Measurements from ENCODE around the gene ZNF500. TPM values are rescaled to one million over a fixed set of nuclear protein-coding genes. Genes with fewer than 3 reads are reported as not detected.

ZNF500 gene
- total RNA-seq, 1 experiment from 2014 or later: 18.3 TPM

DNA sequence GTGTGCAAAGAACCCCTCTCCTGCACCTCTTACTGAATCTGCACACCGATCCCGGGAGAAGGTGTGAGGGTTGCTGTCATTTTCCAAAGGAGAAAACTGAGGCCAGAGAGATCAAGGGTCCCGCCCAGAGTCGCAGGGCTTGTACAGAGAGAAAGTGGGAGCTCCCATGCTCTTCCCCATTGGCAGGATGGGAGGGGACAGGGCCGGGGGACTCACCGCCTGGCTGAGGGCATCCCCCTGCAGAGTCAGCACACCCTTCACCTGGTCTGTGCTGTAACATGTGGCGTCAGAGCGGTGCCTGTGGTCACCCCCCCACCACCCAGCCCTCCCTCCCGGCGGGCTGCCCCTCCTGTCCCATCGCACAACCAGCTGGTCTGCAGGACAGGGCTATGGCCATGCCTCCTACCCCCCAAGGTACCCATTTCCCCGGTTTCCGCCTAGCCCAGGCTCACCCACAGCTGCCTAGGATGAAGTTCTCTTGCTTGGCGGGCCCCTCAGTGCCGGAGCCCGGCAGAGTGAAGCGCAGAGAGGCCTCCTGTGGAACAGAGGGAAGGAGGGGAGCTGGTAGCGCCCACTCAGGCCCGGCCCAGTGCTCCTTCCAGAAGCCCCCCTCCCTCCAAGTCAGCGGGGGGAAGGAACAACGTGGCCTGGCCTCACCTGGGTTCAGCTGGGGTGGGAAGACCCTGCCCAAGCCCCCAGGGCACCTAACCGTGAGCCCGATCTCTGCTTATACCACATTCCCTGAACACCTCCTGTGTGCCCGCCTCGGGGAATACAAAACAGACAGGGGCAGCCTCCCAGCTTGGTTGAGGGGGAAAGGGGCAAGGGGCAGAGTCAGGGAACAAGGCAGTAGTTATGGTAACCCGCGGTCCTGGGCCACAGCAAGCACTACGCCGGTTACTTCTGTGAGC lies 34.3 kb upstream of the ZNF500 start:
- Mint-ChIP-seq H3K9me3 (no peaks in the 10 kb centered on the region), H3K36me3 (ENCODE audit: insufficient read depth in 1 of 3, low read depth in 3 of 3) (peaks cover 11 to 39% (median 34%) of the 10 kb centered on the region in 3 experiments), H3K27me3 (ENCODE audit: low read depth) (no peaks in the 10 kb centered on the region; the same call in 1 of the 2 replicates), H3K4me3 (peak overlapping the region; percentile 76 to 85), H3K4me1 (peaks cover 17 to 31% of the 10 kb centered on the region in 2 experiments), H3K27ac (peak overlapping the region in 1 of 3 experiments; percentile 59; a peak in 1 of 7 replicates)
- H3K4me1 ChIP-seq (ENCODE audit: insufficient read depth, low read length): no peaks in the 10 kb centered on the region
- H3K18ac ChIP-seq (ENCODE audit: insufficient read length, low read depth, low read length): no peak overlapping the region
- H3K56ac ChIP-seq (ENCODE audit: insufficient read length, low read depth, low read length): no peak overlapping the region
- no peaks in the 10 kb centered on the region for H3K79me1 ChIP-seq (ENCODE audit: insufficient read depth, low read depth, low read length, poor library complexity, severe bottlenecking)
- 0 out of 2 replicates have a peak overlapping the region, but pooled peaks have one; percentile 1 for H3K14ac ChIP-seq (ENCODE audit: insufficient read depth, low read length)
- no peak overlapping the region for H4K91ac ChIP-seq (ENCODE audit: insufficient read length, low read depth, low read length)
- H2BK20ac ChIP-seq (ENCODE audit: low read depth, low read length, poor library complexity, severe bottlenecking): no peak overlapping the region
- H3K27me3 ChIP-seq (ENCODE audit: insufficient read depth, low read length): no peaks in the 10 kb centered on the region
- peaks cover 7% of the 10 kb centered on the region for H3K23me2 ChIP-seq (ENCODE audit: insufficient read length, low read depth, low read length, poor library complexity, severe bottlenecking)
- TF ChIP-seq, protein P1, sequence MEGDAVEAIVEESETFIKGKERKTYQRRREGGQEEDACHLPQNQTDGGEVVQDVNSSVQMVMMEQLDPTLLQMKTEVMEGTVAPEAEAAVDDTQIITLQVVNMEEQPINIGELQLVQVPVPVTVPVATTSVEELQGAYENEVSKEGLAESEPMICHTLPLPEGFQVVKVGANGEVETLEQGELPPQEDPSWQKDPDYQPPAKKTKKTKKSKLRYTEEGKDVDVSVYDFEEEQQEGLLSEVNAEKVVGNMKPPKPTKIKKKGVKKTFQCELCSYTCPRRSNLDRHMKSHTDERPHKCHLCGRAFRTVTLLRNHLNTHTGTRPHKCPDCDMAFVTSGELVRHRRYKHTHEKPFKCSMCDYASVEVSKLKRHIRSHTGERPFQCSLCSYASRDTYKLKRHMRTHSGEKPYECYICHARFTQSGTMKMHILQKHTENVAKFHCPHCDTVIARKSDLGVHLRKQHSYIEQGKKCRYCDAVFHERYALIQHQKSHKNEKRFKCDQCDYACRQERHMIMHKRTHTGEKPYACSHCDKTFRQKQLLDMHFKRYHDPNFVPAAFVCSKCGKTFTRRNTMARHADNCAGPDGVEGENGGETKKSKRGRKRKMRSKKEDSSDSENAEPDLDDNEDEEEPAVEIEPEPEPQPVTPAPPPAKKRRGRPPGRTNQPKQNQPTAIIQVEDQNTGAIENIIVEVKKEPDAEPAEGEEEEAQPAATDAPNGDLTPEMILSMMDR (conservative IDR thresholded peaks at IDR 0.05): no peak
- no peak overlapping the region for H3K23ac ChIP-seq (ENCODE audit: insufficient read length, low read depth, low read length)
- no peaks in the 10 kb centered on the region for H3K79me2 ChIP-seq (ENCODE audit: insufficient read depth, low read length)
- H3K9me3 ChIP-seq (ENCODE audit: control insufficient read depth, low read depth, low read length): no peaks in the 10 kb centered on the region
- H2BK120ac ChIP-seq (ENCODE audit: low read depth, low read length, poor library complexity, severe bottlenecking): no peak overlapping the region
- H4K20me1 ChIP-seq (ENCODE audit: control insufficient read depth, insufficient read depth, insufficient read length): no peaks in the 10 kb centered on the region
- no peak overlapping the region for H3K27ac ChIP-seq (ENCODE audit: insufficient read length, low read depth, low read length)
- WGBS (ENCODE audit: extremely low coverage, insufficient read length, low lambda C conversion rate): no CpG with 5 or more reads among the region's 29 CpGs
- no peak overlapping the region for H2BK15ac ChIP-seq (ENCODE audit: low read depth, low read length)
- no peak for DNase-seq
- H3K4me2 ChIP-seq (ENCODE audit: insufficient read depth, insufficient read length, low read length): peak overlapping the region; percentile 83
- no peak overlapping the region for H3T11ph ChIP-seq (ENCODE audit: low read length)
- no peak overlapping the region for H4K8ac ChIP-seq (replicated peaks; ENCODE audit: insufficient read length, low read depth, low read length)
- H4K5ac ChIP-seq (ENCODE audit: insufficient read length, low read depth, low read length): no peak overlapping the region
- no peak overlapping the region for H2BK5ac ChIP-seq (ENCODE audit: insufficient read length, low read length)
- no peak overlapping the region for H3K4ac ChIP-seq (ENCODE audit: low read depth, low read length)
- no peak overlapping the region for H2AK5ac ChIP-seq (ENCODE audit: insufficient read length, low read length)
- H2BK12ac ChIP-seq (ENCODE audit: insufficient read length, low read depth, low read length): no peak overlapping the region
- H3K9ac ChIP-seq (ENCODE audit: extremely low read depth, insufficient read length, low read length): peak overlapping the region; percentile 20
- no peak overlapping the region for H2AFZ ChIP-seq (ENCODE audit: low read length)

All from H9 (cell line).